ENCODE data around the gene FGF4.

The FGF4 gene

GRCh38 chr11:69726019-69726418 is 49.1 kb downstream of the FGF4 start:
- DNase-seq, result no peak

- no peak for DNase-seq
These were observed 53.4 kb downstream of the FGF4 start for GRCh38 chr11:69721745-69722144.

GRCh38 chr11:69721106-69721505 is 54.0 kb downstream of the FGF4 start:
- peak; percentile 44 for DNase-seq
